Measurements from ENCODE around the gene PIK3R1.

Gene PIK3R1

DNA sequence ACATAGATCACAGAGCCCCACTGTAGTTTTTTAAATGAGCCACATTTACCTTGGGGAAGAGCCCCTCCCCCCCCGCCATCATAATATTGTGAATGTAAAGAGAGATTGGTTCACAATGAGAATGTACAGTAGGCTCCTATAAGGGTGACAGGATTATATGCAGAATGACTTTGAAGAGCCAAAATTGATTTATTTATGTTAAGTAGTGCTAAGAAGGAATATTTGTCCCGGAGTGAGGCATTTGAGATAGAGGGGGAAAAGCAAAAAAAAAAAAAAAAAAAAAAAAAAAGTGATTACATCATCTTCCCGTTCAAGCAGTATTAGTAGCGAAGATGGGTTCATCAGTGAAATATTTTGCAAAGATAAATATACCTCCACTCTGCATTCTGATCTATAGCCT lies 73.9 kb downstream of the PIK3R1 start:
- no peak for DNase-seq (ENCODE audit: low read depth, low spot score)
- TF ChIP-seq, protein P1, sequence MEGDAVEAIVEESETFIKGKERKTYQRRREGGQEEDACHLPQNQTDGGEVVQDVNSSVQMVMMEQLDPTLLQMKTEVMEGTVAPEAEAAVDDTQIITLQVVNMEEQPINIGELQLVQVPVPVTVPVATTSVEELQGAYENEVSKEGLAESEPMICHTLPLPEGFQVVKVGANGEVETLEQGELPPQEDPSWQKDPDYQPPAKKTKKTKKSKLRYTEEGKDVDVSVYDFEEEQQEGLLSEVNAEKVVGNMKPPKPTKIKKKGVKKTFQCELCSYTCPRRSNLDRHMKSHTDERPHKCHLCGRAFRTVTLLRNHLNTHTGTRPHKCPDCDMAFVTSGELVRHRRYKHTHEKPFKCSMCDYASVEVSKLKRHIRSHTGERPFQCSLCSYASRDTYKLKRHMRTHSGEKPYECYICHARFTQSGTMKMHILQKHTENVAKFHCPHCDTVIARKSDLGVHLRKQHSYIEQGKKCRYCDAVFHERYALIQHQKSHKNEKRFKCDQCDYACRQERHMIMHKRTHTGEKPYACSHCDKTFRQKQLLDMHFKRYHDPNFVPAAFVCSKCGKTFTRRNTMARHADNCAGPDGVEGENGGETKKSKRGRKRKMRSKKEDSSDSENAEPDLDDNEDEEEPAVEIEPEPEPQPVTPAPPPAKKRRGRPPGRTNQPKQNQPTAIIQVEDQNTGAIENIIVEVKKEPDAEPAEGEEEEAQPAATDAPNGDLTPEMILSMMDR (IDR thresholded peaks at IDR 0.05; ENCODE audit: low read depth, low read length), result no peak
- in situ Hi-C loops (cut with HindIII; ENCODE audit: low sequenced_read_pairs), result no loop called here
- no peak overlapping the region for H3K4me3 ChIP-seq (ENCODE audit: low read depth, low read length)

DNA sequence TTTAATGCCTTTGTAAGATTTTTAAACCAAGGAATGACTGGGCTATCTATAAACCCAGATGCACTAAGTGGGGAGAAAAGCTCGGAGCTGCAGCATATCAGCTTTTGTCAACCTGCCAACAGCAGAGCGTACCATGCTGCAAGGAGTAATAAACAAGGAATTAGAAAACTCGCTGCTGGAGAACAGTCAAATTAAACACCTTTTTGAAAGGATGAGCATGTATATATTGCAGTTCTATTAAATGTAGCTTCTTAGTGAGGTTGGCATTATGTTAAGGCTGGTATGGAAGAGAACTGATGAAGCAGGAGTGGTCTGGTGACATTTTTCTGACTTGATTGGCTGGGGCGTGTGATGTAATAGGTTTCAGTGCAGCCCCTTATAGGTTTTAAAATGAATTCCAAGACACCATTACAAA lies 74.7 kb downstream of the PIK3R1 start:
- in situ Hi-C loops (cut with HindIII; ENCODE audit: low sequenced_read_pairs), result no loop called here
- peak; percentile 46 for DNase-seq (ENCODE audit: low read depth, low spot score)
- no peak overlapping the region for H3K4me3 ChIP-seq (ENCODE audit: low read depth, low read length)
- TF ChIP-seq, protein P1 (IDR thresholded peaks at IDR 0.05; ENCODE audit: low read depth, low read length), result no peak

DNA sequence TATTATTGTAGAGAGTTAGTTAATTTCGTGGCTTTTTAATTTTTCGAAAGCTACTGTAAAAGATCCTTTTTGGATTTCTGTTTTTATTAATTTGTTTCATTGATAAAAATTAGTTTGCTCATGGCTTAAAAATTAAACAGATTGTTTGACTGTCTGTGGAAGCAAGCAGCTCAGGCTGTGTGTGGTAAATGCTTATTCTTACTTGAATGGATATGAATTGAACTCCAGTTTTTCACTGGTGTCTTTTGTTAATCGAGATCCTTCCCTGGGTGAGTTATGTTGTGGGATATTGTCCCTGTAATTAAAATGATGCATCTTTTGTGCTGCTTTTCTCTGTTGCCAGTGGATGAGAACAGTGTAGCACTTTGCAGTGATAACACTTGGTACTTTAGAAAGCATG lies 75.3 kb downstream of the PIK3R1 start:
- in situ Hi-C loops (cut with HindIII; ENCODE audit: low sequenced_read_pairs), result no loop called here
- no peak for DNase-seq (ENCODE audit: low read depth, low spot score)
- TF ChIP-seq, protein P1 (IDR thresholded peaks at IDR 0.05; ENCODE audit: low read depth, low read length), result no peak
- no peak overlapping the region for H3K4me3 ChIP-seq (ENCODE audit: low read depth, low read length)

DNA sequence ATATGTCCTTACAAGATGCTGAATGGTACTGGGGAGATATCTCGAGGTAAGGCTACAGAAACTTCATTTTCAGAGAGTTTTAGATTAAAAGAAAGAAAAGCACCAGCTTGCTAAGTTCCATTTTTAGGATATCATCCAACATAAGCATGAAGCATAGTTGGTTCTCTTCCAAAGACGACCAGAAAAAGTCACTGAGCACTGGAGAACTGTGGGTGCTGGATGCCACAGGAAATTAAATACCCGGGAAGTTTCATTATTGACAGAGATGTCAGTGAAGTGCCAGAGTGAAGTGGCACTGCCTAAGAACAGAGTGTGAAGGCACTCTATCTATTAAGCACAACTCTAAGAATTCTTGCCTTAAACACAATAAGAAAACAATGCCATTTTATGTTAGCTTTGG lies 76.8 kb downstream of the PIK3R1 start:
- TF ChIP-seq, protein P1 (IDR thresholded peaks at IDR 0.05; ENCODE audit: low read depth, low read length), result no peak
- peak; percentile 53 for DNase-seq (ENCODE audit: low read depth, low spot score)
- no peak overlapping the region for H3K4me3 ChIP-seq (ENCODE audit: low read depth, low read length)
- in situ Hi-C loops (cut with HindIII; ENCODE audit: low sequenced_read_pairs), result no loop called here

DNA sequence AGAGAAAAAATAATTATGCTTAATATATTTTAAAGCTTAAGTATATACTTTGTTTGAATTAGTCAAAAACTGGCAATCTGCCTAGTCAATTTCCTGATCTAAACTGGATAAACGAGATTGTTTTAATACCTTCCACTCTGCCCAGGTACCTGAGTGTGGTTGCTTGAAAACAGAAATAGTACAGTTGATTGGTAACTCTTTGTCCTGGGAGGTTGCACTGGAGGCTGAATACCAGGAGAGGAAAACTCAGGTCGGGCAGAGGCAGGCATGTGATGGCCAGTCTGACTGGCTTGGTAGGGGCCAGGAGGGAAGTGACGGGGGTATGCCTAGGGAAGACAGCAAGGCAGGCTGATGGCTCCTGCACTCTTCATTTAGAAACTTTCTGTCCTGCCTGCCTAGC lies 80.2 kb downstream of the PIK3R1 start:
- TF ChIP-seq, protein P1 (IDR thresholded peaks at IDR 0.05; ENCODE audit: low read depth, low read length), result no peak
- in situ Hi-C loops (cut with HindIII; ENCODE audit: low sequenced_read_pairs), result no loop called here
- no peak overlapping the region for H3K4me3 ChIP-seq (ENCODE audit: low read depth, low read length)
- no peak for DNase-seq (ENCODE audit: low read depth, low spot score)

DNA sequence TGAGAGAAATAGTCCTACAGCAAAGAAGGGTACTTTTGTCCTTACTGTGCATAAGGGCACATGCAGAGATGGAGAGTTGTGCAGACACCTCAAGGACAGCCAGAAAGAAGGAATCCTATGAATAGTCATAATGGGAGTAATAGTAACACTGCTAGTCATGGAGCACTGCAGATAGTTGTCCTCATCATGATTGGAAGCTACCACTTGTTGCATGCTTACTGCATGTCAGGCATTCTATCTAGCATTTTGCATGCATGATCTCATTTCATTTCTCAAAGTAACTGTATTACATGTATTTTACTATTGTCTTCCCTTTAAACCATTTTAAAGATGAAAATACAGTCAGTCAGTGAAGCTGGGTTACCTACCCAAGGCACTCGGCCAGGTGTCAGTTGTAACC lies 81.3 kb downstream of the PIK3R1 start:
- in situ Hi-C loops (cut with HindIII; ENCODE audit: low sequenced_read_pairs), result no loop called here
- TF ChIP-seq, protein P1 (IDR thresholded peaks at IDR 0.05; ENCODE audit: low read depth, low read length), result no peak
- no peak overlapping the region for H3K4me3 ChIP-seq (ENCODE audit: low read depth, low read length)
- DNase-seq (ENCODE audit: low read depth, low spot score), result no peak

DNA sequence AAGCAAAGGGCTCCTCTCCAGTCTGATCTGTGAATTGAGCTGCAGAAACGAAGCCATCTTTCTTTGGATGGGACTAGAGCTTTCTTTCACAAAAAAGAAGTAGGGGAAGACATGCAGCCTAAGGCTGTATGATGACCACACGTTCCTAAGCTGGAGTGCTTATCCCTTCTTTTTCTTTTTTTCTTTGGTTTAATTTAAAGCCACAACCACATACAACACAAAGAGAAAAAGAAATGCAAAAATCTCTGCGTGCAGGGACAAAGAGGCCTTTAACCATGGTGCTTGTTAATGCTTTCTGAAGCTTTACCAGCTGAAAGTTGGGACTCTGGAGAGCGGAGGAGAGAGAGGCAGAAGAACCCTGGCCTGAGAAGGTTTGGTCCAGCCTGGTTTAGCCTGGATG lies 82.1 kb downstream of the PIK3R1 start:
- no peak overlapping the region for H3K4me3 ChIP-seq (ENCODE audit: low read depth, low read length)
- TF ChIP-seq, protein P1 (IDR thresholded peaks at IDR 0.05; ENCODE audit: low read depth, low read length), result no peak
- DNase-seq (ENCODE audit: low read depth, low spot score), result no peak
- in situ Hi-C loops (cut with HindIII; ENCODE audit: low sequenced_read_pairs), result no loop called here
